Forelimb muscle (tissue), 1 donor: ENCODE data around the gene BCL10. TPM values are rescaled to one million over a fixed set of nuclear protein-coding genes. Genes with fewer than 3 reads are reported as not detected.
A peak's percentile ranks its signal among the peaks of the same experiment; 100 is the strongest.

Experiments used
- DNase-seq: peaks from one replicate; pipeline ENCODE4 v3.0.0-alpha.2; 2013; ENCODE audit warnings: low read depth
- polyA plus RNA-seq: library from polyadenylated mRNA; unstranded; fragments of 120-200 nt; gene quantifications from one replicate; pipeline ENCODE4 v1.2.1, GENCODE V29; 2013; ENCODE audit not compliant: insufficient read length

BCL10 gene
- 10.6 TPM for polyA plus RNA-seq

GRCh38 chr1:85276215-85276977 lies at the start of gene BCL10:
Gene BCL10, minus strand, starts transcription at chr1:85276632. Its CDS starts 280 bp downstream, at chr1:85276352.
- DNase-seq, result peak; percentile 94

GRCh38 chr1:85325920-85326319 lies 49.5 kb upstream of the BCL10 start:
- DNase-seq, result no peak

- DNase-seq, result no peak
Measured at GRCh38 chr1:85323770-85324169, 47.3 kb upstream of the BCL10 start.

- DNase-seq, result no peak
Measured at GRCh38 chr1:85322655-85323054, 46.2 kb upstream of the BCL10 start.

- DNase-seq, result no peak
Measured at GRCh38 chr1:85321237-85321964, 45.0 kb upstream of the BCL10 start.

- DNase-seq, result no peak
Measured at GRCh38 chr1:85320371-85321131, 44.1 kb upstream of the BCL10 start.

GRCh38 chr1:85319931-85320330 lies 43.5 kb upstream of the BCL10 start:
- DNase-seq, result no peak

- no peak for DNase-seq
Measured at GRCh38 chr1:85319491-85319890, 43.1 kb upstream of the BCL10 start.

- no peak for DNase-seq
Measured at GRCh38 chr1:85318217-85318616, 41.8 kb upstream of the BCL10 start.

GRCh38 chr1:85317560-85317959 lies 41.1 kb upstream of the BCL10 start:
- no peak for DNase-seq

GRCh38 chr1:85316321-85316720 lies 39.9 kb upstream of the BCL10 start:
- no peak for DNase-seq

GRCh38 chr1:85315789-85316188 lies 39.4 kb upstream of the BCL10 start:
- no peak for DNase-seq

- no peak for DNase-seq
Measured at GRCh38 chr1:85314726-85315125, 38.3 kb upstream of the BCL10 start.

GRCh38 chr1:85313888-85314696 lies 37.7 kb upstream of the BCL10 start:
- DNase-seq, result no peak

- no peak for DNase-seq
Measured at GRCh38 chr1:85311818-85312217, 35.4 kb upstream of the BCL10 start.

- no peak for DNase-seq
Measured at GRCh38 chr1:85308833-85309350, 32.5 kb upstream of the BCL10 start.

- peak; percentile 70 for DNase-seq
Measured at GRCh38 chr1:85307987-85308832, 31.8 kb upstream of the BCL10 start.

GRCh38 chr1:85306236-85306635 lies 29.8 kb upstream of the BCL10 start:
- DNase-seq, result no peak

- DNase-seq, result no peak
Measured at GRCh38 chr1:85303440-85304162, 27.2 kb upstream of the BCL10 start.

GRCh38 chr1:85300140-85300539 lies 23.7 kb upstream of the BCL10 start:
- no peak for DNase-seq
